Testis (tissue), 3 donors: ENCODE results near the gene GNB5. TPM values are rescaled to one million over a fixed set of nuclear protein-coding genes. Genes with fewer than 3 reads are reported as not detected.

ENCODE experiments used
- DNase-seq: peaks from one replicate; pipeline ENCODE4 v3.0.0-alpha.2; 2019
- H3K27ac ChIP-seq, 2 donors: fragments of 200-600 bp; sonication (generic); one replicate each; pipeline ENCODE4 v1.5.1; 2019
- H3K27me3 ChIP-seq: fragments of 200-600 bp; sonication (generic); one replicate; pipeline ENCODE4 v1.5.1; 2019
- H3K36me3 ChIP-seq: fragments of 200-600 bp; sonication (generic); one replicate; pipeline ENCODE4 v1.5.1; 2017; ENCODE audit warnings: low read depth; ENCODE audit errors: missing control alignments
- H3K4me1 ChIP-seq: fragments of 200-600 bp; sonication (generic); one replicate; pipeline ENCODE4 v1.5.1; 2019
- H3K4me3 ChIP-seq, 2 donors: fragments of 200-600 bp; sonication (generic); one replicate each; pipeline ENCODE4 v1.5.1; 2017 to 2019
- H3K9me3 ChIP-seq: fragments of 200-600 bp; sonication (generic); one replicate; pipeline ENCODE4 v1.5.1; 2017
- CTCF ChIP-seq, 3 experiments: fragments of 450-650 bp in 2 of 3; fragments of 200-600 bp in 1 of 3; sonication (generic) in 1 of 3; IDR thresholded peaks; one replicate each; pipeline ENCODE4 v1.5.1; 2016 to 2019; ENCODE audit warnings: antibody characterized with exemption in 3 of 3, mild to moderate bottlenecking in 2 of 3, moderate library complexity in 1 of 3
- POLR2A ChIP-seq: fragments of 450-650 bp; IDR thresholded peaks from one replicate; pipeline ENCODE4 v1.6.1; 2017; ENCODE audit warnings: antibody characterized with exemption, mild to moderate bottlenecking, moderate library complexity
- WGBS, 2 donors: methylation state at CpG; one replicate each; pipeline ENCODE4 v1.1.5; 2018; 5-methylcytosine and 5-hydroxymethylcytosine counted together
- intact Hi-C: fragments of 100-400 bp; cut with DNase I; formaldehyde crosslinking; loops from one replicate; pipeline ENCODE4 v1.15.1; 2023; ENCODE audit warnings: low total_unique reads
- polyA plus RNA-seq: library from polyadenylated mRNA; stranded (reverse); fragments of 350-450 nt; fragmentation: Illumina TruSeq; extraction: RNeasy Lipid Tissue Mini Kit (QIAGEN cat#74804); gene quantifications from one replicate; pipeline ENCODE4 v1.2.3, GENCODE V29; 2014; ENCODE audit warnings: low read depth, low replicate concordance; ENCODE audit not compliant: insufficient read depth
- total RNA-seq, 2 donors: library from RNA; depleted of rRNA; stranded (reverse); fragments of >200 nt; gene quantifications; one replicate each; pipeline ENCODE4 v1.2.3, GENCODE V29; 2016

GNB5 gene
- total and polyA plus RNA-seq, 3 donors from 2014 or later, result 37.1 to 82.3 (median 65.4) TPM

GRCh38 chr15:52140646-52141045 is 50.5 kb downstream of the GNB5 start:
- Histone ChIP-seq H3K4me1 (peaks cover 9% of the 10 kb centered on the region), H3K9me3 (no peaks in the 10 kb centered on the region), H3K4me3 (no peak overlapping the region), H3K27ac (no peak overlapping the region), H3K27me3 (no peaks in the 10 kb centered on the region), H3K36me3 (no peaks in the 10 kb centered on the region)
- TF ChIP-seq CTCF (IDR thresholded peaks at IDR 0.05) (no peak), POLR2A (no peak)
- 83 to 92% methylated on average over 4 of the region's 4 CpGs for WGBS, 2 donors
- intact Hi-C loops, result no loop called here
- DNase-seq, result no peak

GRCh38 chr15:52139599-52140462 is 51.4 kb downstream of the GNB5 start:
- 76% methylated on average over 13 to 17 of the region's 17 CpGs for WGBS, 2 donors
- Histone ChIP-seq H3K27ac (no peak overlapping the region), H3K4me1 (peaks cover 9% of the 10 kb centered on the region), H3K36me3 (no peaks in the 10 kb centered on the region), H3K27me3 (no peaks in the 10 kb centered on the region), H3K9me3 (no peaks in the 10 kb centered on the region), H3K4me3 (no peak overlapping the region)
- intact Hi-C loops, result no loop called here
- peak; percentile 83 for DNase-seq
- TF ChIP-seq CTCF (IDR thresholded peaks at IDR 0.05), result peak; percentile 44 to 75 (median 71)
- TF ChIP-seq POLR2A, result no peak

- DNase-seq, result no peak
- H3K9me3 ChIP-seq, result no peaks in the 10 kb centered on the region
- no peaks in the 10 kb centered on the region for H3K36me3 ChIP-seq
- H3K27ac ChIP-seq, result no peak overlapping the region
- H3K4me3 ChIP-seq, result no peak overlapping the region
- TF ChIP-seq CTCF (IDR thresholded peaks at IDR 0.05) (no peak), POLR2A (no peak)
- H3K27me3 ChIP-seq, result no peaks in the 10 kb centered on the region
- 76 to 79% methylated on average over 10 to 12 of the region's 12 CpGs for WGBS, 2 donors
- H3K4me1 ChIP-seq, result peaks cover 9% of the 10 kb centered on the region
- intact Hi-C loops, result no loop called here
Observed at GRCh38 chr15:52137432-52138357, 53.5 kb downstream of the GNB5 start.

- Histone ChIP-seq H3K4me1 (peaks cover 9% of the 10 kb centered on the region), H3K4me3 (no peak overlapping the region), H3K9me3 (no peaks in the 10 kb centered on the region), H3K27ac (no peak overlapping the region), H3K27me3 (no peaks in the 10 kb centered on the region), H3K36me3 (no peaks in the 10 kb centered on the region)
- WGBS, 2 donors, result 49 to 60% methylated on average over 6 of the region's 6 CpGs
- DNase-seq, result no peak
- no peak for TF ChIP-seq POLR2A
- TF ChIP-seq CTCF (IDR thresholded peaks at IDR 0.05), result no peak
- intact Hi-C loops, result no loop called here
Observed at GRCh38 chr15:52136442-52136980, 54.7 kb downstream of the GNB5 start.
